A549 (cell line): ENCODE measurements around the gene PRR35. TPM values are rescaled to one million over a fixed set of nuclear protein-coding genes. Genes with fewer than 3 reads are reported as not detected.
A peak's percentile ranks its signal among the peaks of the same experiment; 100 is the strongest.

Source experiments
- ATAC-seq, 2 experiments: fragments of 200-7000 bp in 1 of 2; fragments of >200 bp in 1 of 2; cut with Nextera tagmentation in 1 of 2; cut with Tn5 transposase in 1 of 2; 3 replicates each; pipeline versions ENCODE4 v1.8.0 to v1.9.1; 2018 to 2020; ENCODE audit warnings: mild to moderate bottlenecking in 1 of 2, moderate library complexity in 1 of 2
- CTCF ChIA-PET: fragments of 300-600 bp; sonication (Branson Sonifier 250); formaldehyde crosslinking; extraction: SDS; loops from one replicate; lab custom pipeline; 2021; ENCODE audit warnings: antibody characterized with exemption, inconsistent platforms; lab: Yijun Ruan, JAX
- POLR2A ChIA-PET: fragments of 350-600 bp; formaldehyde crosslinking; extraction: SDS; loops from one replicate; lab custom pipeline; 2021; ENCODE audit warnings: antibody characterized with exemption, inconsistent platforms; lab: Yijun Ruan, JAX
- DNase-seq, 2 experiments: peaks; one replicate each; pipeline versions ENCODE4 v3.0.0 to v3.0.0-alpha.2; 2011 to 2016; ENCODE audit warnings: low read depth in 1 of 2, low spot score in 1 of 2
- FAIRE-seq: peaks from 2 replicates; lab custom pipeline; 2011; peaks lifted over from hg19 to GRCh38; lab: Jason Lieb, UNC
- H3K27ac ChIP-seq, 2 experiments: fragments of >200 bp; sonication (Bioruptor Twin); formaldehyde crosslinking; 3 replicates each; pipeline ENCODE4 v1.5.1; 2016 to 2017
- H3K4me1 ChIP-seq: fragments of >200 bp; sonication (Bioruptor Twin); formaldehyde crosslinking; 3 replicates; pipeline ENCODE4 v1.6.1; 2016
- H3K4me2 ChIP-seq: fragments of >200 bp; sonication (Bioruptor Twin); formaldehyde crosslinking; 3 replicates; pipeline ENCODE4 v1.6.1; 2016
- H3K4me3 ChIP-seq: fragments of >200 bp; sonication (Bioruptor Twin); formaldehyde crosslinking; 3 replicates; pipeline ENCODE4 v1.5.1; 2016
- H3K9me3 ChIP-seq: fragments of >200 bp; sonication (Bioruptor Twin); formaldehyde crosslinking; 3 replicates; pipeline ENCODE4 v1.6.1; 2016
- CHD4 ChIP-seq: fragments of 200-600 bp; sonication (generic); IDR thresholded peaks from 2 replicates; pipeline ENCODE4 v1.6.1; 2016; ENCODE audit warnings: antibody characterized with exemption, mild to moderate bottlenecking, borderline replicate concordance
- FOSB ChIP-seq: fragments of 250-450 bp; sonication (Bioruptor Pico); IDR thresholded peaks from 2 replicates; pipeline ENCODE4 v1.5.0; 2020; ENCODE audit warnings: mild to moderate bottlenecking, moderate library complexity
- FOSL2 ChIP-seq, 2 experiments: fragments of 450-650 bp in 1 of 2; fragments of >200 bp in 1 of 2; sonication (Bioruptor Twin) in 1 of 2; formaldehyde crosslinking; IDR thresholded peaks; 2 replicates each; pipeline versions ENCODE4 v1.5.0 to v1.6.1; 2016 to 2020; ENCODE audit warnings: mild to moderate bottlenecking in 1 of 2, moderate library complexity in 1 of 2
- HDAC2 ChIP-seq: fragments of 200-600 bp; sonication (generic); IDR thresholded peaks from 2 replicates; pipeline ENCODE4 v1.6.1; 2016
- POLR2A ChIP-seq: IDR thresholded peaks from 2 replicates; pipeline ENCODE4 v1.6.1; 2012; ENCODE audit warnings: mild to moderate bottlenecking, low read length
- POLR2AphosphoS2 ChIP-seq: conservative IDR thresholded peaks from 2 replicates; pipeline ENCODE4 v1.6.1; 2012; ENCODE audit warnings: low read length, improper control_type of control experiment, inconsistent platforms
- RAD21 ChIP-seq, 2 experiments: fragments of >200 bp in 1 of 2; sonication (Bioruptor Twin) in 1 of 2; formaldehyde crosslinking in 1 of 2; IDR thresholded peaks in 1 of 2; conservative IDR thresholded peaks in 1 of 2; 2 replicates in 1 of 2; 3 replicates in 1 of 2; pipeline ENCODE4 v1.6.1; 2012 to 2018; ENCODE audit warnings: inconsistent platforms in 1 of 2
- TP53 ChIP-seq: fragments of 250-450 bp; sonication (Bioruptor Pico); IDR thresholded peaks from 2 replicates; pipeline ENCODE4 v1.5.0; 2021; ENCODE audit warnings: mild to moderate bottlenecking, moderate library complexity
- ZNF302 ChIP-seq: fragments of 250-450 bp; sonication (Bioruptor Pico); IDR thresholded peaks from 2 replicates; pipeline ENCODE4 v1.9.0; 2021; ENCODE audit warnings: inconsistent platforms, mild to moderate bottlenecking, moderate library complexity
- WGBS: methylation state at CpG from one replicate; pipeline ENCODE4 v1.1.6; 2017; ENCODE audit errors: missing lambda C conversion rate; 5-methylcytosine and 5-hydroxymethylcytosine counted together
- polyA plus RNA-seq, 4 experiments: library from polyadenylated mRNA; depleted of rRNA in 3 of 4; stranded (reverse); fragments of >200 nt; fragmentation: RNase III in 1 of 4; extraction: RNeasy Plus Mini Kit Qiagen cat#74134 plus additional on column Dnase treatment in 1 of 4; gene quantifications; 2 replicates in 3 of 4; 3 replicates in 1 of 4; pipeline ENCODE4 v1.2.3, GENCODE V29; 2011 to 2017
- TF ChIP-seq, protein P1 (sequence below): IDR thresholded peaks from 2 replicates; pipeline ENCODE4 v1.6.1; 2012
- TF ChIP-seq, protein P2 (sequence below): fragments of >200 bp; sonication (Bioruptor Twin); formaldehyde crosslinking; IDR thresholded peaks from 3 replicates; pipeline ENCODE4 v1.5.1; 2016

PRR35 gene
- polyA plus RNA-seq, 2 of the 4 experiments (the other 2 are of a cell fraction), result 0.04 TPM

DNA sequence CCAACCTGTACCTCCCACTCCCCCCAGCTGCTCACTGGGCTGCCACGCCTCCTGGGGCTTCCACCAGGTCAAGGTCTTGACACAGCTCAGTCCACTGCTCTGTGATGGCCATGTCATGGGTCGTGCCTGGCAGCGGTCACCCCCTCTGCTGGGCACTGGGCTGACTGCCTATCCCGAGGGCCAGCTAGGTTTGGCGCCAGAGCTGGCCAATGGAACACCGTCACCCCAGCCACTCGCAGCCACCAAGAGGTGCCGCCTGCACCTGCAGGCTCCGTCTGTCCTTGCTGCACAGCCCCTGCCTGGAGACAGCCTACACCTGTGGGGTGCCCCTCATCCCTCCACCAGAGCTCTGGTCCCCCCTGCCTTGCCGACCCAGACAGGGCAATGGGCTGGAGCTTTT, 25.2 kb downstream of the PRR35 start:
- Histone ChIP-seq H3K27ac (no peak overlapping the region), H3K4me3 (no peak overlapping the region), H3K9me3 (no peaks in the 10 kb centered on the region)
- peak in 1 of 2 experiments; percentile 55 for DNase-seq
- FAIRE-seq, result no peak
- peak; percentile 1; a peak in 1 of 6 replicates for ATAC-seq
- 15% methylated on average over 6 of the region's 10 CpGs for WGBS
- peak; percentile 64; the same call in 1 of the 2 replicates for TF ChIP-seq TP53 (CRISPR knock-in tag)
- no peak for TF ChIP-seq HDAC2
- TF ChIP-seq, protein P1, sequence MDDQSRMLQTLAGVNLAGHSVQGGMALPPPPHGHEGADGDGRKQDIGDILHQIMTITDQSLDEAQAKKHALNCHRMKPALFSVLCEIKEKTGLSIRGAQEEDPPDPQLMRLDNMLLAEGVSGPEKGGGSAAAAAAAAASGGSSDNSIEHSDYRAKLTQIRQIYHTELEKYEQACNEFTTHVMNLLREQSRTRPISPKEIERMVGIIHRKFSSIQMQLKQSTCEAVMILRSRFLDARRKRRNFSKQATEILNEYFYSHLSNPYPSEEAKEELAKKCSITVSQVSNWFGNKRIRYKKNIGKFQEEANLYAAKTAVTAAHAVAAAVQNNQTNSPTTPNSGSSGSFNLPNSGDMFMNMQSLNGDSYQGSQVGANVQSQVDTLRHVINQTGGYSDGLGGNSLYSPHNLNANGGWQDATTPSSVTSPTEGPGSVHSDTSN, result peak; percentile 15; the same call in 1 of the 2 replicates
- TF ChIP-seq POLR2AphosphoS2, result no peak
- TF ChIP-seq ZNF302 (CRISPR knock-in tag), result no peak
- TF ChIP-seq RAD21 (conservative IDR thresholded peaks at IDR 0.05 in 1 of 2, IDR thresholded peaks at IDR 0.05 in 1 of 2), result no peak
- 0 out of 2 replicates have a peak, but pooled peaks have one; percentile 62 for TF ChIP-seq FOSB (CRISPR knock-in tag)
- TF ChIP-seq FOSL2 (IDR thresholded peaks at IDR 0.05), result no peak
- no peak for TF ChIP-seq FOSL2 (CRISPR knock-in tag; IDR thresholded peaks at IDR 0.05)
- TF ChIP-seq, all 56 proteins: peak for 3
- H3K4me2 ChIP-seq, result no peak overlapping the region
- ChIA-PET CTCF (interaction anchor here (0.6 to 2.5 kb wide), 4 partner anchors 9 to 199 kb away, joined by 3 to 12 read pairs (median 6); no protein-coding TSS in a partner anchor), POLR2A (no interaction called here)
- peaks cover 21% of the 10 kb centered on the region for H3K4me1 ChIP-seq

DNA sequence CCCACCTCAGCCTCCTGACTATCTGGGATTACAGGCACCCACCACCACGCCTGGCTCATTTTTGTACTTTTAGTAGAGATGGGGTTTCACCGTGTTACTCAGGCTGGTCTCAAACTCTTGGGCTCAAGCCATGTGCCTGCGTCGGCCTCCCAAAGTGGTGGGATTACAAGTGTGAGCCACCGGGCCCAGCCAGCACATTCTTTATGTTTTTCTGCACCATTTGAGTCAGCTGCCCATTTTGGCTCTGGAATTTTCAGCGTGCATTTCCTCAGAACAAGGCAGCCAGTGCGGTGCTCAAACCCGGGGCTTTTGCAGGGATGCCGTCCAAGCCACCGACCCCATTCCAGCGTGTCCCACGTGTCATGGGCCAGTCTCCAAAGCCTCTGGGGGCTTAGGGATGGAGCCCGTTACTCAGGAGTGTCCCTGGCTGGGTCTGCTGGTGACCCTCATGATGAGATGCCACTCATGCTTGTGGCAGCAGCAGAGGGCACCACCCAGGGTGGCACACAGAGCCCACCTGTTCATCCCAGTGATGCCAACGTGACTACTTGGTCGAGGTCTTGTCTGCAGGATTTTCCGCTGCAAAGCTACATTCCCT, 26.0 kb downstream of the PRR35 start:
- POLR2A ChIA-PET, result no interaction called here
- Histone ChIP-seq H3K4me3 (no peak overlapping the region), H3K4me1 (peaks cover 27% of the 10 kb centered on the region), H3K9me3 (no peaks in the 10 kb centered on the region), H3K4me2 (no peak overlapping the region), H3K27ac (no peak overlapping the region)
- TF ChIP-seq, protein P1, result peak; percentile 9; the same call in 1 of the 2 replicates
- TF ChIP-seq, protein P2, sequence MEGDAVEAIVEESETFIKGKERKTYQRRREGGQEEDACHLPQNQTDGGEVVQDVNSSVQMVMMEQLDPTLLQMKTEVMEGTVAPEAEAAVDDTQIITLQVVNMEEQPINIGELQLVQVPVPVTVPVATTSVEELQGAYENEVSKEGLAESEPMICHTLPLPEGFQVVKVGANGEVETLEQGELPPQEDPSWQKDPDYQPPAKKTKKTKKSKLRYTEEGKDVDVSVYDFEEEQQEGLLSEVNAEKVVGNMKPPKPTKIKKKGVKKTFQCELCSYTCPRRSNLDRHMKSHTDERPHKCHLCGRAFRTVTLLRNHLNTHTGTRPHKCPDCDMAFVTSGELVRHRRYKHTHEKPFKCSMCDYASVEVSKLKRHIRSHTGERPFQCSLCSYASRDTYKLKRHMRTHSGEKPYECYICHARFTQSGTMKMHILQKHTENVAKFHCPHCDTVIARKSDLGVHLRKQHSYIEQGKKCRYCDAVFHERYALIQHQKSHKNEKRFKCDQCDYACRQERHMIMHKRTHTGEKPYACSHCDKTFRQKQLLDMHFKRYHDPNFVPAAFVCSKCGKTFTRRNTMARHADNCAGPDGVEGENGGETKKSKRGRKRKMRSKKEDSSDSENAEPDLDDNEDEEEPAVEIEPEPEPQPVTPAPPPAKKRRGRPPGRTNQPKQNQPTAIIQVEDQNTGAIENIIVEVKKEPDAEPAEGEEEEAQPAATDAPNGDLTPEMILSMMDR, result no peak
- ATAC-seq (no peak), FAIRE-seq (no peak), DNase-seq (no peak)
- WGBS, result 70% methylated on average over 16 of the region's 16 CpGs
- CTCF ChIA-PET, result interaction anchor here (0.6 to 2.5 kb wide), 4 partner anchors 9 to 199 kb away, joined by 3 to 12 read pairs (median 6); no protein-coding TSS in a partner anchor

DNA sequence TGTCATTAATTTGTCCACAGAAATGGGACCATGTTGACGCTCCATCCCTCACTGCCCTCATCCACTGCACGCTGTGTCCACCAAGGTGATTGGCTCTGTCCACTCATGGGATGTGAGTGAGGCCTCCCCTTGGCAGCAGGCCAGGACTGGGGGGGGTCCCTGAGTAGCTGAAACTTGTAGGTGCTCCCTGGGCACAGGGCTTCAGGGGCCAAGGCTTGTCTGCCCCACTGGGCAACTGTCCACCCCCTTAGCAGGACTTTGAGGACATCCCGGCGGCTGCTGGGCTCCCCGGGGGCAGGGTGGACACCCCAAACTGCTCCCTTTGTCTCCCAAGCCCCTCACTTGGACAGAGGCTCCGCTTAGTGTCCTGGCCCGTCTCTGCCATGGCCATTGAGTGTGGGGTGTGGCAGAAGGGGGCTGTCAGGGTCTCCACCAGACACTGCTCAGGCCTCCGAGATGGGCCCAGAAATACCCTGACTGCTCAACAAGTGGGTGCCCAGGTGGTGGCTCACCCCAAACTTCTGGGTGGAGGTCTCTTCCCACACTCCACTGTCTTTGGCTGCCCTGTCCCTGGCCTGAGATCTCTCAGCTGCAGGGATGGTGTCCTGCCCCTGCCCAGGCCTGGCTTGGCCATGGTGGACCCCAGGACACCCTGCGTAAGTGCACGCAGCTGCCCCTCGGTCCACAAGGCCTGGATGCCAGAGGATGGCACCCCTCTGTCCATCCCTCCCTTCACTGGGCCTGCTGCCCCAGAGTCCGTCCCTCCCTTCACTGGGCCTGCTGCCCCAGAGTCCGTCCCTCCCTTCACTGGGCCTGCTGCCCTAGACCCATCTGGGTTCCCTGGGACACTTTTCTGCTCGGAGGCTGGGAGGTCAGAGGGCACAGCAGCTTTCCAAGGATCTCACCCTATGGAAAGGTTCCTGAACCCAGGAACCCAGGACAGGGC, 26.7 kb downstream of the PRR35 start:
- Histone ChIP-seq H3K4me1 (peaks cover 29% of the 10 kb centered on the region), H3K4me3 (no peak overlapping the region), H3K27ac (peak overlapping the region in 1 of 2 experiments; percentile 96; a peak in 2 of 6 replicates), H3K4me2 (peak overlapping the region; percentile 74), H3K9me3 (no peaks in the 10 kb centered on the region)
- POLR2A ChIA-PET, result interaction anchor here (0.7 to 1.5 kb wide), 2 partner anchors 50 to 94 kb away, joined by 4 to 5 read pairs; partner anchors contain the start of gene METTL26
- ATAC-seq, result no peak
- CTCF ChIA-PET, result interaction anchor here (0.9 to 2.5 kb wide), 6 partner anchors 10 to 81 kb away, joined by 3 to 12 read pairs (median 4); partner anchors contain the start of gene RHOT2
- FAIRE-seq, result no peak
- TF ChIP-seq, protein P1, result 0 out of 2 replicates have a peak, but pooled peaks have one; percentile 4
- TF ChIP-seq CHD4, result no peak
- TF ChIP-seq POLR2A, result peak; percentile 28; the same call in 1 of the 2 replicates
- 0 out of 2 replicates have a peak, but pooled peaks have one; percentile 50 for TF ChIP-seq POLR2AphosphoS2
- 93% methylated on average over 12 of the region's 14 CpGs for WGBS
- no peak for DNase-seq
